IPS-NIHi11 (cell line): ENCODE results near the gene SUPT20HL2.
A peak's percentile ranks its signal among the peaks of the same experiment; 100 is the strongest.
"Not testable (repeated sequence)": the region's sequence is repeated elsewhere in the genome, so short reads cannot be mapped to it uniquely, and the experiment has no call there.

Experiments used
- DNase-seq: peaks from one replicate; pipeline ENCODE4 v3.0.0; 2012; ENCODE audit warnings: mixed read lengths, low spot score

Gene SUPT20HL2

DNA sequence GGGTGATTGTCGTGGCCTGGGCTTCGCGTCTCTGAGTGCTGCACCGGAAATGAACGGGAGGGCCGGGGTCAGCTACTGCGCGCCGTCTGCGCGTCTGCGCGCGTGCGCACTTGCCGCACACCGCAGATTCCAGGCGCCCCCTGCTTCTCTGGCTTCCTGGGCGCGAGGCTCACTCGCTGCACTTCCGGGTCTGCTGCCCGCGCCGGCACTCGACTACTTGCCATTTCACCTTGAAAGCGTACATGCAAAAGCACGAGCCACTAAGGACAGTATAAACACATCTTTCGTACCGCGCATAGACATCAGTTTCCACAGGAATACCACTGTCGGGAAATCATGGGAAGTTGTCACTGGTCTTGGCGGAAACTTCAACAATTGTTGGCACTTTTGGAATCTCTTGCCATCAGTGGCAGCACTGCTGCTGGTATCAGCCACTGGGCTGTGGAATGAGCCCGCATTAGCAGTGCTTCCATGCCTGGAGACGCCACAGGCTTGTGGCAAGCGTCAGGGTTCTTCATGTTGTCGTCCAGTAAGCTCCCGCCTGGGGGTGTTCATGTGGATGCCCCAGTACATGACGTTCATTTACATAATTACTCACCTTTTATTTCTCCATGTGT is at the start of gene SUPT20HL2:
SUPT20HL2 (minus strand) TSS at position 51 of the 617 bp plus-strand sequence. CDS start 754 bp downstream, outside the sequence.
- no peak for DNase-seq

DNA sequence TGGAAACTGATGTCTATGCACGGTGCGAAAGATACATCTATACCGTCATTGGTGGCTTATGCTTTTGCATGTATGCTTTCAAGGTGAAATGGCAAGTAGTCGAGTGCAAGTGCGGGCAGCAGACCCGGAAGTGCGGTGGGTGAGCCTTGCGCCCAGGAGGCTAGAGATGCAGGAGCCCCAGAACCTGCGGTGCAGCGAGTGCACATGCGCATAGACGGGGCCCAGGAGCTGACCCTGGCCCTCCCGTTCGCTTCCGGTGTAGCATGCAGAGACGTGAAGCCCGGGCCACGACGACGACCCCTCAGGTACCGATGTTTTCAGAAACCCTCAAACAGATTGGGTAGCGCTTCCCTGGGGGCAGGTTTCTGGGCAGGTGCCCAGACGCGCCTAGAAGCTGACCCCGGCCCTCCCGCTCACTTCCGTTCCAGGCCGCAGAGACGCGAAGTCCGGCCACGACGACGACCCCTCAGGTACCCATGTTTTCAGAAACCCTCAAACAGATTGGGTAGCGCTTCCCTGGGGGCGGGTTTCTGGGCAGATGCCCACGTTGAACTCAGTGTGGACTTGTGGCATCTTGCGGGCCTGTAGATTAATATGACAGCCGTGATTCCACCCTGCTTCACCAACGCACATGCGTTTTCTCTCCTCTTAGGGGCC is 48.3 kb upstream of the SUPT20HL2 start:
- not testable (repeated sequence) for DNase-seq

DNA sequence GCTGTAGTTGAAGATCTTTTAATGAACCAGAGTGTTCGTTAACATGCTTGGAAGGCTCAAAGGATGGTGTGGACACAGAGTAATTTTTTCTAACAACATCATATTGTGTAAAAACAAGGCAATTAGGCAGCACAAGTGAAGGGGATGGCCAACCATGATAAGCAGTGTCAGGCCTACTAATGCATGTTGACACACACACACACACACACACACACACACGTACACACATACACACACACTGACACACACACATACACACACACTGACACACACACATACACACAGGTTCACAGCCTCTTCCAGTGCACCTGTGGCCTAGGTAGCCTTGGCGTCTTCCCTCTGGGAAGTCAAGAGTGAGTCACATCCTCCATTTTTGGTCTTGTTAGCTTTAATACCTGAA is 46.4 kb upstream of the SUPT20HL2 start, which contains the start of gene SUPT20HL1:
SUPT20HL1 (plus strand) TSS at position 368 of the 400 bp plus-strand sequence. CDS start 2,122 bp downstream, outside the sequence.
- DNase-seq: no peak

DNA sequence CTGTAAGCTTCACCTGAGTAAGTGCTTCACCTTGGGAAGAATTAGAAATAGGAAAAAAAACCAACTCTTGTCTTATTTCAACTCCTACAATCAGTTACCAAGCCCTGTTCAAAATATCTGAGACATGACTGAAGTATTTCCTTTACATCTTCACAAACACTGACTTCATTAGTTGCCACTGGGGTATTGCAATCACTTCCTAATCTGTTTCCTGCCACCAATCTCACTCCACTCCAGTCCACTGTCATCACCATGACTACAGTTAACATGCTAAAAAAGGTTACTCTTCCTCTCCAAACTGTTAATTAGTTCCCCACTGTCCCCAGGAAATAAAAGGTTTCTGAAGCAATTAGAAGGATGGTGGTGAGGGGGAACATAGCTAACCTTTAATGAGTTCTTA is 43.2 kb upstream of the SUPT20HL2 start:
- DNase-seq: no peak

DNA sequence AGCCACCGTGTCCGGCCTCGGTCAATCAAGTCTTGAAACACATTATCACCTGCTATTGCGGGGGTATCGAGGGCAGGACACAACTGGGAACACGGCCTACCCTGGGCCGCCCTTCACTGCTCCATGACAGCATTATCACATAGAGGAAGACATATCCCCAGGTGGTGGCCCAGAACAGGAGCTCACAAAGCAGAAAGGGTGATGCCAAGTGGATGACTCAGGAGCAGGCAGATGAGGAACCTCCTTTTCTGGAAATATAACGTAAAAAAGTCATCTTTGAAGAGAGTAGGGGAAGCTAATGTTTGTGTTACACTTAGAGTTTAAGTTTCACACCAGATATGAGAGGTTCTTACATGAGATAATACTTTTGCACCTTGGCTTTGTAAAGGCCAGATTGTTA is 41.2 kb upstream of the SUPT20HL2 start:
- no peak for DNase-seq

DNA sequence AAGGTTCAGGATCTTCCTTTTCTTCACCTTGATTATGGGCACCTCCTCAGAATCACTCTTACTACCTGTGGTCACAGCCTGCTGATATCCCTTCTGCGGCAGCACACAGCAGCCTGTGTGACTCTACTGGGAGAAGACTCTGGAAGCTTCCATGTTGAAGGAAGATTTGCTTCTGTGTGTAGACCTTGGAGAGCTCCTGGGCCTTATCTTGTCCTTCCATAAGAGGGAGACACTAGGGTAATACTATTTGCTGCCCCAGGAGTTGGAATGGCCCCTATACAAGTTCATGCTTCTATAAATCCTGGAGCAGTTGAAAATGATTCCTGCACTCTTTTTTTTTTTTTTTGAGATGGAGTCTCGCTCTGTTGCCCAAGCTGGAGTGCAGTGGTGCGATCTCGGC is 36.3 kb upstream of the SUPT20HL2 start:
- no peak for DNase-seq

DNA sequence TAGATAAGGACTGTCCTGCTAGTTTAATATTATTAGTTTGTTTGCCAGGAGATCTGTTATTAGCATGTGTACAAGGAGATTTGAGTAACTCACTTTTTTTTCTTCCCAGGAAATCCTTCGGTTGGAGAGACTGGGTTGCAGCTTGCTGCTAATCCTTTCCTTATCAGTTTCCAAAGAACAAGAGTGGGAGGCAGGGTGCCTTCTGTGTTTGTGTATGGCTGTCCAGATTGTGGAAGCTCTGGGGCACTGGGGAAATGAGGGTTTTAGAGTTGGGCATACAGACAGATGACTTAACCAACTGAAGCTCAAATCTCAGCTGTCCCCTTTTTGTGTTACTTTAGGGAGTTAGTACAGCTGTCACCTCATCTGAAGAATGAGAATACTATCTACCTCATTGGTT is 34.0 kb upstream of the SUPT20HL2 start:
- no peak for DNase-seq

DNA sequence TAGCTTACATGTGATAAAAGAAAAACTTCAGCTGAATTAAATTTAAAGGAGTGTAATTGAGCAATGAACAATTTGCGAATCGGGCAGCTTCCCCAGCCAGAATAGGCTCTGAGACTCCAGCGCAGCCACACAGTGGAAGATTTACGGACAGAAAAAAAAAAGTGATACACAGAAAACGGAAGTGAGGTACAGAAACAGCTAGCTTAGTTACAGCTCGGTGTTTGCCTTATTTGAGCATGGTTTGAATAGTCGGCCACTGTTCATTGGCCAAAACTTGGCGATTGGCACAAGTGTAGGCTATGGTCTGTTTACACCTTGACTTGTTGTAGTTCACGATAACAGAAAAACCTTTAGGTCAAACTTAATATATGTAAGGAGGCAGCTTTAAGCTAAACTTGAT is 29.9 kb upstream of the SUPT20HL2 start:
- no peak for DNase-seq

DNA sequence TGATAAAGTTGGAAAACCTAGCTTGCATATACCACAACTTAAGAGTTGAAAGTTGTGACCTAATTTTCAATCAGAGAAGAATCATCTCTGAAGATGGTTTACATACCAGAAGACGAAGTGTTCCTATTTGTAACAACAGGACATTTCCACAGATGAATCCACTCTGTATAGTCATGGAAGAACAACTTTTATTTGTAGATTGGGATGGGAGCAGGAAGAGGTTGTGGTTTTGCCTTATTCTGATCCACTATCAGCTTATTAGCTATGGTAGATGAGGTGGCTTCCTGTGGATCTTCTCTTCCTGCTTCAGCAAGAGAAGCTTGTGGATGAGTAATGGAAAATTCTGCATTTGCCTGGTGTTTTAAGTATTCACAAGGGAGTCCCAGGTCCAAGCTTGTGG is 27.9 kb upstream of the SUPT20HL2 start:
- DNase-seq: no peak

DNA sequence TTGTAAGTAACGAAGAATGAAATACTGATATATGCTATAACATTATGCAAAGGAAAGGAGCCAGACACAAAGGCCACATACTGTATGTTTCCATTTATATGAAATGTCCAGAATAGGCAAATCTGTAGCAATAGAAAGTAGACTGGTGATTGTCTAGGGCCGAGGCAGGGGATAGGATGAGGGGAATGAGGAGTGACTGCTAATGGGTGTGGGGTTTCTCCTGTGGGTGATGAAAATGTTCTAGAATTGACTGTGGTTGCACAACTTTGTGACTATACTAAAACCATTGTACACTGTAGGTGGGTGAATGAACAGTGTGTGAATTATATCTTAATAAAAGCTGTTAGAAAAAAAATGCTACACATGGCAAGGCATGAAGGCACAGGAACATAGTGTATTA is 26.6 kb upstream of the SUPT20HL2 start:
- no peak for DNase-seq

DNA sequence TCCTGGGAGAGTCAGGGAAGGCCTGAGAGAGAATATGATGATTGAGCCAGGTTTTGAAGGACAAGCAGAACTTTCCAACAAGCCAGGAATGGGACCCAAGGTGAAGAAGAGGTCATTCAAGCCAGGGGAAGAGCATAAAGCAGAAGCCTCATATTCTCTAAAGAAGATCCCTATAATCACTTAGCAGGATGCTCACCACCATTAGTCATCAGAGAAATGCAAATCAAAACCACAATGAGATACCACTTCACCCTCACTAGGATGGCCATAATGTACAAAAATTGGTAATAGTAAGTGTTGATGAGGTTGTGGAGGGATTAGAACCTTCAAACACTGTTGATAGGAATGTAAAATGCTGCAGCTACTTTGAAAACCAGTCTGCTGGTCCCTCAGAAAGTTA is 26.0 kb upstream of the SUPT20HL2 start:
- no peak for DNase-seq

DNA sequence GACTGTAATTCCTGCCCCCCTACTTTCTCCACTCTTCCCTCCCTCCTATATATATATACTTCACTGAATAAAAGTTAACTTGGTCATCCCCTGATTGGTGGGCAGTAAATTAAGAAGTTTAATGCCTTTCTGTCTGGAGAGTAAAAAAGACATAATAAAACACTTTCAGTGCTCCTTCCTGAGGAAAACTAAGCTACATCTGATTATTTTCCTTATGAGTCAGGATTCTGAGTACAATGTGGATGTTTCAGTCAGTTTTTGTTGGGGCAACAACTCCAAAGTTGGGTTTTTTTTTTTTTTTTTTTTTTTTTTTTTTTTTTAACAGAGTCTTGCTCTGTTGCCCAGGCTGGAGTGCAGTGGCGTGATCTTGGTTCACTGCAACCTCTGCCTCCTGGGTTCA is 22.0 kb upstream of the SUPT20HL2 start:
- DNase-seq: no peak

DNA sequence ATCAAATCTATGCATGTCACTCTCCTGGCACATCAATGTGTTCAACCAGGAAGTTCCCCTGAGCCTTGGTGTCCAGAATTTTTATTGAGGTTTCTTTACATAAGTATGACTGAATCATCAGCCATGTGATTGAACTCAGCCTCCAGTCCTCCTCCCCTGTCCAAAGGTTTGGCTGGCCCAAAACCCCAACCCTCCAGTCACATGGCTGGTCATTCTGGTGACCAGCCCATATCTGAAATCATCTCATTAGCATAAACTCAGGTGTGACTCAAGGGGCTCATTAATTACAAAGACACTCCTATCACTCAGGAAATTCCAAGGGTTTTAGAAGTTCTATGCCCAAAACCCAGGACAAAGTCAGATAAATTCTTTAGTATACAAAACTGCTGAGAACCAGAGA is 20.6 kb upstream of the SUPT20HL2 start:
- DNase-seq: no peak

DNA sequence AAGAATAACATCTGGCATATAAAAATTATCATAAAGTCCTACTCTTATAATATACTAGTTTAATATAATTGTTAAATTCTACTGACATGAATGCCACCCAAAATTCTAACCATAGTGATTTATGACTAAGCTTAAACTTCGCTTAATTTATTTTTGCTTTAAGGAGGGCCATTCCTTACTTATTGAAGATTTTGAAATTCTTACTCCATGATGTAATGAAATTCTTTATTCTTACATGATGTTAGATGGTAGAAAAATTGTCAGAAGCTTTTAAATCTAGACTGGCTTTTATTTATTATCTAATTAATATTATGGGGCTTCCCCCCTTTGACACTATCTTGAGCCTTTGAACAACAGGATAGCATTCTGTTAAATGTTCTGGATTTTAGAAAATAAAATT is 19.5 kb upstream of the SUPT20HL2 start:
- no peak for DNase-seq

DNA sequence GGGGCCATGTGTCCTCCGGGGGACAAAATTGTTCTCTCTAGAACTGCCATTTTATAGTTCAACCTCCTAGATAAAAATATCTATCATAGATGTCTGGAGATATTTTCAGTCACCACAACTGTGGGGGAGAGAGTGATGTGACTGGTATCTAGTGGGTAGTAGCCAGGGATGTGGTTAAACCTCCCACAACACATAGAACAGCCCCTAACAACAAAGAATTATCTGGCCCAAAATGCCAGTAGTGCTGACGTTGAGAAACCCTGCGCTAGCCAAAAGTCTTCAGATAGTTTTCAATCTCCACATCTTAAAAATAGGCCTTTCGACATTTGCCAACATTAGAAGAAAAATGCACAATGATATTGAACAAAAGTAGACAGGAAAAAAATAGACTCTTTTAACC is 19.0 kb upstream of the SUPT20HL2 start:
- DNase-seq: no peak

DNA sequence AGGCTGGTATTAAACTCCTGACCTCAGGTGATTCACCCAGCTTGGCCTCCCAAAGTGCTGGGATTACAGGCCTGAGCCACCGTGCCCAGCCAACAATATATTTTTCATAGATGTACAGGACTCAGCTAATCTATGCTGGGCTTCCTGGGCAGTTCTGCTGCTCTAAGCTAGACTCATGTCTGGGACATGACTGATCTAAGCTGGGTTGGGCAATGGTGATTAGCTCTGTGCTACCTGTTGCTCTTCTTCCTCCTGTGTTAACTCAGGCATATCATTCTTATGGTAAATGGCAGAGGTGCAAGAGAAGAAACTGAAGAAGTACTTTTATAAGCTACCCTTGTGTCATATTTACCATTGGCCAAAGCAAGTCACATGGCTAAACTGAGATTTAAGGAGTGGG is 11.4 kb upstream of the SUPT20HL2 start:
- no peak for DNase-seq

DNA sequence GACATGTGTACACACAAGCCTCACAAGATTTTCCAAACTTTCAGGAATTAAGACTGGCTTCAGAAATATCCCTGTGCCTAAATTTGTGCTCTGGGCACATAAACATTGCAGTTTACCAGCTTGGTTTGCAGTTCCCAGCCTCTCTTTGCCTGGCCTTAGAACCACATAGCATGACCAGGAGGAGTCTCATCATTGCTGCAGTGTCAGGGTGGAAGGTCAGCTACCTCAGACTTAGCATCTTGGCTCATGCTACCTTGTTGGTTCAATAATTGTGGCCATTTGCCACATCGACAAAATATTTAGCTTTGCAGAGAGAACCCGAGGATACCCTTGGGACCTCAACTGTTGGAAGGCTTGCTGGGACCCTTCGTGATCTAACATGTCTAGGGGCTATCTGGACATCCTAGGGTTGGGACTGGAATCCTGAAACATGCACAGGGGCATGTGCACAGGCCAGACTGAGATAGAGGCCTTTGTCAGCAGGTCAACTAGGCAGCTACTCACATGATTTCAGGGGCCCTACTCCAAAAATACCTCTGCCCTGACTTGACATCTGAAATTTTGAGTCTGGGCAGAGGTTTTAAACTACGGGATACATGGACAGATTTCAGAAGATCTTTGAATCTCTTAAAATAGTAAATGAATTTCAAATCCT is 8.0 kb upstream of the SUPT20HL2 start:
- DNase-seq: no peak

DNA sequence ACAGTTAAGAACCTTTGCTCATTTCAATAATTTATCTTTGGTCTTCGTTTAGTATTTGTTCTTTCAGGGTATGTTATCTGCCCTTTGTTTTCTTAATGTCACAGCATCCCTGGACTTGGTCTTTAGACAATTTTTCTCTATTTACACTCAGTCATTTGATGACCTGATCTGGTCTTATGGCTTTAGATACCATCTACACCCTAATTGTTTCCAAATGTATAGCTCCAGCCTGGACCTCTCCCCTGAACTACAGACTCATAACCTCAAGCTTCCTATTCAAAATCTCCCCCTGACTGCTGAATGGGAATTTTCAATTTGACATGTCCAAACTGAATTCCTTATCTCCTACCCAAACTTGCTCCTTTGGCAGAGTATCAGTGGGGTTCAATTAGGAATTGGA is 3.7 kb upstream of the SUPT20HL2 start:
- no peak for DNase-seq

DNA sequence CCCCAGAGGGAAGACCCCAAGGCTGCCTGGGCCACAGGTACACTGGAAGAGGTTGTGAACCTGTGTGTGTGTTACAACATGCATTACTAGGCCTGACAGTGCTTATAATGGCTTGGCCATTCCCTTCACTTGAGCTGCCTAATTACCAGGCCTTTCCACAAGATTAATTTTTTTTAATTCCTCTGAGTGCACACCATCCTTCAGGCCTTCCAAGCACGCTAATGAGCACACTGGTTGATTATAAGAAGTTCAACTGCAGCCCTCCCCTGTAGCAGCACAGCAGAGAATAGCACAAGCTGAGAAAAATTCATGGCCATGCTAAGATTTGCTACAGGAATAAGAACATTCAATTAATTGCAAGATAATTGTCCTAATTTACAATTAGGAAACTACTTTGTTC is 2.2 kb upstream of the SUPT20HL2 start:
- no peak for DNase-seq

DNA sequence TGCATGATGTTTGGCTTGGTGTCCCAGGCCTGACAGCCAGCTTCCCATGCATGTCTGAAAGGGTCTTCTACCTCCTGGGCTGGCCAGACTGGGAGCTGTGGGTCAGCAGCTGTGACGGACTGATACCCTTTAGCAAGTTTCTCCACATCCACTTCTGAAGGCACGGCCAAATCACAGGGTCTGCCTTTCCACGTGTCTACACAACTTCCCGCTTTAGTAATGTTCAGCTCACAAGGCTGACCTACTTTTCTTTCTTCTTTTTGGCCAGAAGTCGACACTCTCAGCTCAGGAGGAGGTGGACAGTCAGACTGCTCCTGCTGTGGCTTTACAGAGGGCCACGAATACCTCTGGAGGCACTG is 1.6 kb downstream of the SUPT20HL2 start:
- not testable (repeated sequence) for DNase-seq

DNA sequence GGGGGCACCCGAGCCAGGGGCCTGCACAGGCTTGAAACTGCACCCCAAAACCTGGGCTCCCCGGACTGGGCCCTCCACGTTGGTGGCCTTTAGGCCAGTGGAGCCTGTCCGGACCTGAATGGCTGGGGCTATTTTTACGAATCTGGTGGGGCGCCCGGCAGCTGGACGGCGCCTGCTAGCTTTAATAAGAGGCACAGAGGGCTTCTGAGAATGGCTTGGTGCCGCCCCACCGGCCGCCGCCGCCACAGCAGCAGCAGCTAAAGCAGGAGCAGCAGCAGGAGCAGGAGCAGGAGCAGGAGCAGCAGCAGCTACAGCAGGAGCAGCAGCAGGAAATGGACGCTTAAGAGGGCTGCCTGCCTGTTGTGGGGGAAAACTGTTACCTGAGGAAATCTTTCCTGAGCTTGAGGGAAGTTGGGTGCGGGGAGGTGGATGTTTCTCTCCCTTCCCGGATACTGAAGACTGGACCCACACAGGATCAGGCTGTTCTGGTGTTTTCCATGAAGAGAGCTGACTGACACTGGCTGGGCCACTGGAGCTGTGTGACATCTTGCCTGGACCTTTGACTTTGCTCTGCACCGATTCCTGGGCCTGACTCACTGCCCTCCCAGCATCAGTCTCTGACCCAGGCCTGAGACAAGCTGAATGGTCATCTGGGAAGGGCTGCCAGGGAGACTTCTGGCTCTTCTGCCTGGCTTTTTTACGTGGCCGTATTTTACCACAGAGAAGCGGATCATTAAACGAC is 2.2 kb downstream of the SUPT20HL2 start:
- DNase-seq: not testable (repeated sequence)

DNA sequence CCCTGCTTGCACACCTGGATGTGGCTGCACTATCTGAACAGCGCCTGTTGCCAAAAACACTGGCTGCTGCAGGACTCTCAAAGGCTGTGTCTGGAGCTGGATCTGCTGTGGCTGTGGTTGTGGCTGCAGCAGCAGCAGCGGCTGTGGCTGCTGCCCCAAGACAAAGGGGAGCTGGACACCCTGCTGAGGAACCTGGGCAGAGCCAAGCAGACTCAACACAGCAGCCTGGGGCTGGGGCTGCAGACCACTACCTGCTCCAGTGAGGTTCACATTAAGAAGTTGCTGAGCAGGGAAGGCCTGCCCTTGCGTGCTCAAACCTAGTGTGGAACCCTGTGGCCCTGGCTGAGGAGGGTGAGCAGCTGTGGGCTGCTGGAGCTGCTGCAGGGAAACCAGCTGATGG is 3.0 kb downstream of the SUPT20HL2 start:
- peak; percentile 11 for DNase-seq
